ENCODE measurements around the gene TMPO. TPM values are rescaled to one million over a fixed set of nuclear protein-coding genes. Genes with fewer than 3 reads are reported as not detected.

Gene TMPO
- polyA plus RNA-seq, 1 donor from 2014 or later = 143 TPM

DNA sequence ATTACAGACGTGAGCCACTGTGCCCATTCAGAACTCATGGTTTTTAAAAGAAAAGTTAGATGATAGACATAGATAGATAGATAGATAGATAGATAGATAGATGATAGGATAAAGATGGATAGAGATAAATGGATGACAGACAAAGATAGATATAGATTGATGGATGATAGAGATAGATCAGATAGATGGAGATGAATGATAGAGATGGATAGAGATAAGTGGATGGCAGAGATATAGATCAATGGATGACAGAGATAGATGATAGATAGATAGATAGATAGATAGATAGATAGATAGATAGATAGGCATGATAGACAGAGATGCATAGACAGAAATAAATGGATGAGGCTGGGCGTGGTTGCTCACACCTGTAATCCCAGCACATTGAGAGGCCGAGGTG is 64.4 kb downstream of the TMPO start:
- H3K9me3 ChIP-seq (ENCODE audit: low read length) = no peaks in the 10 kb centered on the region
- H3K9ac ChIP-seq (ENCODE audit: low read length) = no peak overlapping the region
- no peak overlapping the region for H3K27ac ChIP-seq (ENCODE audit: low read length)
- no peaks in the 10 kb centered on the region for H3K9me2 ChIP-seq (ENCODE audit: insufficient read depth, low read length)
- no peak overlapping the region for H3K4me3 ChIP-seq (ENCODE audit: low read length)
- H4K20me1 ChIP-seq (ENCODE audit: insufficient read depth) = no peaks in the 10 kb centered on the region
- H3K79me2 ChIP-seq (replicated peaks; ENCODE audit: insufficient read depth, low read length) = no peaks in the 10 kb centered on the region
- H3K36me3 ChIP-seq (ENCODE audit: insufficient read depth, low read length) = no peaks in the 10 kb centered on the region
- no peak overlapping the region for H3K4me2 ChIP-seq (ENCODE audit: low read length)
- no peaks in the 10 kb centered on the region for H3K27me3 ChIP-seq (ENCODE audit: insufficient read depth, low read depth, low read length)
- H2AFZ ChIP-seq (ENCODE audit: low read depth, low read length) = no peak overlapping the region
- TF ChIP-seq EP300 (conservative IDR thresholded peaks at IDR 0.05; ENCODE audit: poor library complexity, severe bottlenecking) = no peak
- TF ChIP-seq RAD21 (conservative IDR thresholded peaks at IDR 0.05) = no peak
- no peak for TF ChIP-seq POLR2AphosphoS5 (IDR thresholded peaks at IDR 0.05)
- no peak for TF ChIP-seq TAF1 (IDR thresholded peaks at IDR 0.05; ENCODE audit: low read depth)
- TF ChIP-seq MXI1 (conservative IDR thresholded peaks at IDR 0.05; ENCODE audit: poor library complexity, severe bottlenecking) = no peak
- TF ChIP-seq, protein P1, sequence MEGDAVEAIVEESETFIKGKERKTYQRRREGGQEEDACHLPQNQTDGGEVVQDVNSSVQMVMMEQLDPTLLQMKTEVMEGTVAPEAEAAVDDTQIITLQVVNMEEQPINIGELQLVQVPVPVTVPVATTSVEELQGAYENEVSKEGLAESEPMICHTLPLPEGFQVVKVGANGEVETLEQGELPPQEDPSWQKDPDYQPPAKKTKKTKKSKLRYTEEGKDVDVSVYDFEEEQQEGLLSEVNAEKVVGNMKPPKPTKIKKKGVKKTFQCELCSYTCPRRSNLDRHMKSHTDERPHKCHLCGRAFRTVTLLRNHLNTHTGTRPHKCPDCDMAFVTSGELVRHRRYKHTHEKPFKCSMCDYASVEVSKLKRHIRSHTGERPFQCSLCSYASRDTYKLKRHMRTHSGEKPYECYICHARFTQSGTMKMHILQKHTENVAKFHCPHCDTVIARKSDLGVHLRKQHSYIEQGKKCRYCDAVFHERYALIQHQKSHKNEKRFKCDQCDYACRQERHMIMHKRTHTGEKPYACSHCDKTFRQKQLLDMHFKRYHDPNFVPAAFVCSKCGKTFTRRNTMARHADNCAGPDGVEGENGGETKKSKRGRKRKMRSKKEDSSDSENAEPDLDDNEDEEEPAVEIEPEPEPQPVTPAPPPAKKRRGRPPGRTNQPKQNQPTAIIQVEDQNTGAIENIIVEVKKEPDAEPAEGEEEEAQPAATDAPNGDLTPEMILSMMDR (IDR thresholded peaks at IDR 0.05; ENCODE audit: poor library complexity, severe bottlenecking) = no peak
- TF ChIP-seq, protein P2, sequence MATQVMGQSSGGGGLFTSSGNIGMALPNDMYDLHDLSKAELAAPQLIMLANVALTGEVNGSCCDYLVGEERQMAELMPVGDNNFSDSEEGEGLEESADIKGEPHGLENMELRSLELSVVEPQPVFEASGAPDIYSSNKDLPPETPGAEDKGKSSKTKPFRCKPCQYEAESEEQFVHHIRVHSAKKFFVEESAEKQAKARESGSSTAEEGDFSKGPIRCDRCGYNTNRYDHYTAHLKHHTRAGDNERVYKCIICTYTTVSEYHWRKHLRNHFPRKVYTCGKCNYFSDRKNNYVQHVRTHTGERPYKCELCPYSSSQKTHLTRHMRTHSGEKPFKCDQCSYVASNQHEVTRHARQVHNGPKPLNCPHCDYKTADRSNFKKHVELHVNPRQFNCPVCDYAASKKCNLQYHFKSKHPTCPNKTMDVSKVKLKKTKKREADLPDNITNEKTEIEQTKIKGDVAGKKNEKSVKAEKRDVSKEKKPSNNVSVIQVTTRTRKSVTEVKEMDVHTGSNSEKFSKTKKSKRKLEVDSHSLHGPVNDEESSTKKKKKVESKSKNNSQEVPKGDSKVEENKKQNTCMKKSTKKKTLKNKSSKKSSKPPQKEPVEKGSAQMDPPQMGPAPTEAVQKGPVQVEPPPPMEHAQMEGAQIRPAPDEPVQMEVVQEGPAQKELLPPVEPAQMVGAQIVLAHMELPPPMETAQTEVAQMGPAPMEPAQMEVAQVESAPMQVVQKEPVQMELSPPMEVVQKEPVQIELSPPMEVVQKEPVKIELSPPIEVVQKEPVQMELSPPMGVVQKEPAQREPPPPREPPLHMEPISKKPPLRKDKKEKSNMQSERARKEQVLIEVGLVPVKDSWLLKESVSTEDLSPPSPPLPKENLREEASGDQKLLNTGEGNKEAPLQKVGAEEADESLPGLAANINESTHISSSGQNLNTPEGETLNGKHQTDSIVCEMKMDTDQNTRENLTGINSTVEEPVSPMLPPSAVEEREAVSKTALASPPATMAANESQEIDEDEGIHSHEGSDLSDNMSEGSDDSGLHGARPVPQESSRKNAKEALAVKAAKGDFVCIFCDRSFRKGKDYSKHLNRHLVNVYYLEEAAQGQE (IDR thresholded peaks at IDR 0.05; ENCODE audit: borderline replicate concordance) = no peak
- H3F3A ChIP-seq (ENCODE audit: insufficient read depth, low read length, poor library complexity, severe bottlenecking) = no peaks in the 10 kb centered on the region

DNA sequence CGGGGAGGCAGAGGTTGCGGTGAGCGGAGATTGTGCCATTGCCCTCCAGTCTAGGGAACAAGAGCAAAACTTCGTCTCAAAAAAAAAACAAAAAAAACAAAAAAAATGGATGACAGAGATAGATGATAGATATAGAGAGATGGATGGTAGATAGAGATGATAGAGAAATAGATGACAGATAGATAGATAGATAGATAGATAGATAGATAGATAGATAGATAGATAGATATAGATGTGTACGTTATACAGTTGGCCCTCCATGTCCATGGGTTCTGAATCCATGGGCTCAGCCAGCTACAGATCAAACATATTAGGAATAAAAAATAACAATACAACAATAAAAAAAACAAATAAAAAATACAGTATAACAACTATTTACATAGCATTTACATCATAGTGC is 65.3 kb downstream of the TMPO start:
- no peaks in the 10 kb centered on the region for H3K9me3 ChIP-seq (ENCODE audit: low read length)
- TF ChIP-seq EP300 (conservative IDR thresholded peaks at IDR 0.05; ENCODE audit: poor library complexity, severe bottlenecking) (no peak), RAD21 (conservative IDR thresholded peaks at IDR 0.05) (no peak), MXI1 (conservative IDR thresholded peaks at IDR 0.05; ENCODE audit: poor library complexity, severe bottlenecking) (no peak), TAF1 (IDR thresholded peaks at IDR 0.05; ENCODE audit: low read depth) (no peak), SMC3 (conservative IDR thresholded peaks at IDR 0.05; ENCODE audit: poor library complexity) (no peak)
- TF ChIP-seq, protein P1 (IDR thresholded peaks at IDR 0.05; ENCODE audit: poor library complexity, severe bottlenecking) = no peak
- TF ChIP-seq, protein P2 (IDR thresholded peaks at IDR 0.05; ENCODE audit: borderline replicate concordance) = no peak
- H3K9ac ChIP-seq (ENCODE audit: low read length) = no peak overlapping the region
- no peaks in the 10 kb centered on the region for H3K79me2 ChIP-seq (replicated peaks; ENCODE audit: insufficient read depth, low read length)
- no peaks in the 10 kb centered on the region for H3K9me2 ChIP-seq (ENCODE audit: insufficient read depth, low read length)
- no peak overlapping the region for H2AFZ ChIP-seq (ENCODE audit: low read depth, low read length)
- no peak overlapping the region for H3K4me3 ChIP-seq (ENCODE audit: low read length)
- H4K20me1 ChIP-seq (ENCODE audit: insufficient read depth) = no peaks in the 10 kb centered on the region
- no peak overlapping the region for H3K27ac ChIP-seq (ENCODE audit: low read length)
- H3F3A ChIP-seq (ENCODE audit: insufficient read depth, low read length, poor library complexity, severe bottlenecking) = no peaks in the 10 kb centered on the region
- no peaks in the 10 kb centered on the region for H3K36me3 ChIP-seq (ENCODE audit: insufficient read depth, low read length)
- H3K27me3 ChIP-seq (ENCODE audit: insufficient read depth, low read depth, low read length) = no peaks in the 10 kb centered on the region
- H3K4me2 ChIP-seq (ENCODE audit: low read length) = no peak overlapping the region

Measured in neural cell (in vitro differentiated cells).